GM21526 (cell line): ENCODE measurements around the gene ZNF71.
"Not testable (repeated sequence)": the region's sequence is repeated elsewhere in the genome, so short reads cannot be mapped to it uniquely, and the experiment has no call there.

ENCODE experiments used
- ATAC-seq: cut with Tn5 transposase; IDR thresholded peaks from one replicate; pipeline ENCODE4 v1.9.1; 2021; ENCODE audit warnings: moderate library complexity; ENCODE audit not compliant: unreplicated experiment, low FRiP score

ZNF71 gene

DNA sequence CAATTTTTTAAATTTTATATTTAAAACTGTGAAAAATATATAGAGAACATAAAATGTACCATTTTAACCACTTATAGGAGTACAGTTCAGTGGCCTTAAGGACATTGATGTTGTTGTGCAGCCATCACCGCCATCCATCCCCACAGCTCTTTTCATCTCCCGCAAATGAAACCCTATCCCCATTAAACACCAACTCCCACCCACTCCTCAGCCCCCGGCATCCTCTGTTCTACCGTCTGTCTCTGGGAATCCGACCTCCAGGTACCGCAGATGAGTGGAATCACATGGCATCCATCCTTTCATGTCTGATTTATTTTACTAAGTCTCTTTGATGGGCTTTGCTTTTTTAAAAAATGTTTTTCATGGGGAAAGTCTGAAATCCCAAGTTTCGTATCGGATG lies 24.0 kb downstream of the ZNF71 start:
- no peak for ATAC-seq

DNA sequence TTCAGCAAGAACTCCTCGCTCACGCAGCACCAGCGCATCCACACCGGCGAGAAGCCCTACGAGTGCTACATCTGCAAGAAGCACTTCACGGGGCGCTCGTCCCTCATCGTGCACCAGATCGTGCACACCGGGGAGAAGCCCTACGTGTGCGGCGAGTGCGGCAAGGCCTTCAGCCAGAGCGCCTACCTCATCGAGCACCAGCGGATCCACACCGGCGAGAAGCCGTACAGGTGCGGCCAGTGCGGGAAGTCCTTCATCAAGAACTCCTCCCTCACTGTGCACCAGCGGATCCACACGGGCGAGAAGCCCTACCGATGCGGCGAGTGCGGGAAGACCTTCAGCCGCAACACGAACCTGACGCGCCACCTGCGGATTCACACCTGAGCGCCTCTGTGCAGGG lies 27.3 kb downstream of the ZNF71 start:
- ATAC-seq: no peak

DNA sequence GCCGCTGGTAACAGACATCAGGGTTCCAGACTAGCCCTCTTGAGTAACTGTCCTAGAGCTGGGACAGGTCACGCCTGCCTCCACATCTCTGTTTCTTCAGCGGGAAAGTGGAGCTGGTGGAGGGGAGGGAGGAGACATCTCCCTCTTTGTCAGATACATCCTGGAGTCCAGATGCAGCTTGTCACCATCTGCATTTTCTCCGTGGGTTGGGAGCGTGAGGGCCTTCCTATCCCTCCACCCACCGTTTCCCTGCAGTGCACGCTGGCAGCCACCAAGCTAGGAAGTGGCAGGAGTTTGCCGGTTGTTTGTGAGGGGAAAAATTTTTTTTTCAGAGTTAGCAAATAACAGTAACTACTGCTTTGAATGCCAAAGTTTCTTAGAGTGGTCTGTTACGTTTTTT lies 27.9 kb downstream of the ZNF71 start:
- ATAC-seq: no peak

DNA sequence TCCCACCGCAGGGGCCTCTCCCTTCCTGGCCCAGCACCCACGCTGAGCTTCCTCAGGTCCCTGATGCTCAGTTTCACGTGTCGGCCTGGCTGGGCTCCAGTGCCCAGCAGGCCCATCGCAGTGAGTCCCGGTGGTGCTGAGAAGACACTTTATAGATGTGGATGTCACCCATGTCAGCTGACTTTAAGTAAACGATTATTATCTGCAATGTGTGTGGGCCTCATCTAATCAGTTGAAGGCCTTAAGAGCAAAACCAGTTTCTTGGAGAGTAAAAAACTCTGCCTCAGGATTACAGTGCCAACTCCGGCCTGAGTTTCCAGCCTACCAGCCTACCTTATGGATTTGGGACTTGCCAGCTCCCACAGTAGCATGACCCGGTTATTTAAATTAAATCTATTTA lies 30.6 kb downstream of the ZNF71 start:
- ATAC-seq: no peak

DNA sequence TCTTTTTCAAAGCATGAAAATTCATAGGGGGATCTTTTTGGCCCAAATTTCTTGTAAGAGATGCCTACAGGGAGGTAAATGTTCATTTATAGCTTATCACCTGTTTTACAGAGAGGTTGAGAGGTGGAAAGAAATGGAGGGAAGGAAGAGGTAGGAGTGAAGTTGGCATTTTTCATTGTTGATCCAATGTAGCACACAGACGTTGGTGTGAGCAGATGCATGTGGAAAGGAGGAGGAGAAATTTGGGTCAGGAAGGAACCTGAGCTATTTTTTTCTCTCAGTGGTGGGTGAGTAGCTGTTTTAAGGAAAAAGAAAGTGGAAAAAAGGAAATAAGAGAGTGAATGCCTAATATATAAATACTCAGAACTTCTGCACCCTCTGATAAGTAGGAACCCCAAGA lies 37.9 kb downstream of the ZNF71 start:
- no peak for ATAC-seq

DNA sequence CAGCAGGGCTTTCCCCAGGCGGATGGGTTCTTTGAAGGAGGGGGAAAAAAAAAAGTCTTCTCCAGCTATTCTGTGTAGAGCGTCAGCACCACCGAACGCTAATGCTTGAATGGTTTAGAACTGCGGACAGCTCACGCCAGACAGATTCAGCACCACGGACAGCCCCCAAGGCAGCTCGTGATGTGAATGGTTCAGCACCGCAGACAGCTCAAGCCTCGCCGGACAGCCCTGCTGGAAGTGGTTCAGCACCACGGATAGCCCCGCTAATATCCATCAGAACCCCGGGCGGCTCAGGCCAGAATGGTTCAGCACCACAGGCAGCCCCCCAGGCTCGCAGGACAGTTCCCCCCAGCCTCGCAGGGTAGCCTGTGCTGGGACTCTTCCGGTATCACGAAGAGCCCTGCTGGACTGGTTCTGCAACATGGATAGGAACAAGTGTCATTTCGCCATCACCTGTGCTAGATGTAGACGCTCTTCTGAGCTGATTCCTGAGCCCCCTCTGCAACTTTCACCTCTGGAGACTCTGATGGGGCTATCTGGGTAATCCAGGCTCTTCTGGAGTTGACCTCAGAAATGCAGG lies 43.0 kb downstream of the ZNF71 start:
- ATAC-seq: no peak

DNA sequence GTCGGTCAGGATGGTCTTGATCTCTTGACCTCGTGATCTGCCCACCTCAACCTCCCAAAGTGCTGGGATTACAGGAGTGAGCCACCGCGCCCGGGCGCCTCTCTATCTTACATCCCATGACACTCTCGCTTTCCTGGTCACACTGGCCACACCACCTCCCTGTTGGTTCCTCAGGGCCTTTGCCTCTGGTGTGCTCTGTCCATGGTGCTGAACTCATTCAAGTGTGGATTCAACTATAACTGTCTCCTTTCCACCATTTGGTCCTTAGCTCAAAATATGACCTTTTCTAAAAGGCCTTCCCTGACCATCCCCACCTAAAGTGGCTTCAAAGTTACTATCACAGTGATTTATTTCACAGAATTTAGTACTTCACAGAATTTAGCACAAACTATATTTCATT lies 44.1 kb downstream of the ZNF71 start:
- no peak for ATAC-seq

DNA sequence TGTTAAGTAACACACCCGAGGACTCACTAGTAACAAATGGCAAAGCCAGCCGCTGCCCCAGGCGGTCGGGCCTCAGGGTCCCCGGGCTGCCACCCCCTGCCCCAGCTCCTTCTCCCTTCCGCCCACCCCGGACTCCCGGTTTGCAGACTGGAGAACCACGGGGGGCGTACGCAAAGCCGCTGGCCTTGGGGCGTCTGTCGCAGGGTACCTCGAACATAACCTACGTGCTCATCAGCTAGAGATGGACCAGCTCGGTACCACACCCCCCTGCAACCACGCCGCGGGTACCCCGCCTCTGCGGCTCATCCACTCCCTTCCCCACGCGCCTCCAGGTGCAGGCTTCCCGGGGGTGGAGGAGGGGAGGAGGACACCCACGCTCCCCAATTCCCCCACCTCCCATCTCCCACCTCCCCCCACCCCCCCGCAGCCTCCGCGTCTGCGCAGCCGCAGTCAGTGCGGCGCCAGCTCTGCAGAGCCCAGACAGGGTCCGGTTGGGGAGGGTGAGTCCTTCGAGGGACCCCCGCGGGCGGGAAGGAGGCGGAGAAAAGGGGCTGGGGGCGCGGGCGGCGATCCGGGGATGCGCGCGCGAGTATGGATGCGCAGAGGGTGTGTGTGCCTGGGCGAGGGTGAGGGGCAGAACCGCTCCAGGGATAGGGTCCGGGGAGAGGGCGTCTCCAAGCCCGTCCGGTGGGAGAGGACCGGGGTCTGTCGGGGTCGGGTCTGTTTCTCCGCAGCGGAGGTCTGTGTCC lies 47.8 kb downstream of the ZNF71 start, which contains the start of gene SMIM17:
TSS of gene SMIM17 (plus strand) at position 449 of the 749 bp plus-strand sequence. CDS start 2,509 bp downstream, outside the sequence.
- ATAC-seq: no peak

DNA sequence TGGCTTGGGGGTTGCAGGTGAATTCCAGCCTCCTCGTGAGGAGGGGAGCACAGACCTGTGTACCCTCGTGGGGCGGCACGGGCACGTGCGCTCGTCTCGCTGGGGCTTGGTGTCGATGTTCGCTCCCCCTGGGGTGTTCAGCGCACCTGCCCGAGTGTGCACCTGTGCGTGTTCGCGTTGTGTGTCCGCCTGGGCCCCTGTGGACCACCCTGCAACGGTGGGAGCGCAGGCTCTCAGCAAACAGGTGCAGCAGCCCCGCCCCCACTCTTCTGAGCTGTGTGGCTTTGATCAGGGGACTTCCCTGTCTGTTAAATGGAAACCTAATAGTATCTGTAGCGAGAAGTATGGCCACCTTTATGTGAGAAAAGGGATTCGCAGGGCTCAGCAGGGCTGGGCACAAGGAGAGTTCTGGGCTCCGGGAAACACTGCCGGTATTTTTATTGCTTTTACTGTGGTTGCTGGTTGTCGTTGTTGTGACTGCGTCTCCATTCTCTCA lies 48.4 kb downstream of the ZNF71 start:
- no peak for ATAC-seq

DNA sequence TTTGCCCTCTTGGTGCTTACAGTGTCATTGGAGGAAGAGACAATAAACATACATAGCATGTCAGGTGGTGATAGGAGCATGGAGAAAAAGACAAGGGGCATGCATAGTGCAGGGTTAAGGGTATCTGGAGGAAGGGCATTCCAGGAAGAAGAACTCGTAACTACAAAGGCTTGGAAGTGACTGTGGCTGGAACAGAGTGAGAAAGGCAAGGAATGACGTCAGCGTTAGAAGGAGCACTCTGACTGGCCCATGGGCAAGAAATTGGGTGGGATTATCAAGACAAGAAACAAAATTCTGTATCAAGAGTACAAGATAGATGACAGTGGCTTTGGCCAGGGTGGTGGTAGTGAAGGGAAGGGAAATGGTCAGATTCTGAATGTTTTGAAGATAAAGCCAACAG lies 59.0 kb downstream of the ZNF71 start:
- ATAC-seq: no peak

DNA sequence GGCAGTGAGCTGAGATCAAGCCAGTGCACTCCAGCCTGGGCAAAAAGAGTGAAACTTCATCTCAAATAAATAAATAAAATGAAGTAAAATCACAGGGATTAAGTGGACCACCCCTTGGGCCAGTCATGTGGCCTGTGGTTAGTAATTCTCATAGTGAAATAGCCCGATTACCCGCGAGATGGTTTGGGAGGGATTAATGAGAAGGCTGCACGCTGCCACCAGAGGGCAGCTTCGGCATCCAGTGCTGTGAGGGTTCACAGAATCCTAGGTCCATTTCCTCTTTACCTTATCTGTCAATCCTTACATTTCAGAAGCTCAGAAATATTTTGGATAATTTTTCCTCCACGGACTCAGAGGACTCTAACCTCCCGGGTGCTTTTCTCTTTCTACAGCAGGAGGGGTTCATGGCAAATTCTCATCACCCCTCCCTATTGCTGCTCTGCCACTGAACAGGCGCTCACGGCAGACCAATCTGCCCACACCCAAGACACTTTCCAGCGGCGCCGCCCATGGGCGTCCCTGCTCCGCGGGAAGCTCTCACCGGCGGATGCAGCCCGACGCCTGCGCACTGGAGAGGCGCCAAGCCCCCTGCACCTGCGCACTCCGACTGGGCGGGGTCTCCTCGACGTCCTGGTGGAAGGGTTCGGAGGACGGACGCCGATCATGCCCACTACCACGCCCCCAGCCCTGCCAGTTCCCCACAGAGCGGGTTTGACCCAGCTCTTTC lies 65.4 kb downstream of the ZNF71 start:
- ATAC-seq: no peak

DNA sequence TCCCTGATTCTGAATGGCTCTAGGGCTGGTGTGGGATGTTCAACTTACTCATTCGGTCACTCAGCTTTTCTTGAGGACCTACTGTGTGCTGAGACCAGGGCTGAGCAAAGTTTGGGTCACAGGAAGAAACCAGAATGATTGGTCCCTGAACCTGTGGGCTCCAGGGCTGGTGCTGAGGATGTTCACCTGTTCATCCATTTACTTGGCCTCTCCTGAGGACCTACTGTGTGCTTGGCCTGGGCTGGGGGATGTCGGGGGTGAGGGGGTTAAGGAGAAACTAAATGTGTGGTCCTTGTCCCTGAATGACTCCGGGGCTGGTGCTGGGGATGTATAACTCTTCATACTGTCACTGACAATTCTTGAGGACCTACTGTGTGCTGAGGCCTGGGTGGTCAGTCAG lies 66.1 kb downstream of the ZNF71 start:
- ATAC-seq: no peak

DNA sequence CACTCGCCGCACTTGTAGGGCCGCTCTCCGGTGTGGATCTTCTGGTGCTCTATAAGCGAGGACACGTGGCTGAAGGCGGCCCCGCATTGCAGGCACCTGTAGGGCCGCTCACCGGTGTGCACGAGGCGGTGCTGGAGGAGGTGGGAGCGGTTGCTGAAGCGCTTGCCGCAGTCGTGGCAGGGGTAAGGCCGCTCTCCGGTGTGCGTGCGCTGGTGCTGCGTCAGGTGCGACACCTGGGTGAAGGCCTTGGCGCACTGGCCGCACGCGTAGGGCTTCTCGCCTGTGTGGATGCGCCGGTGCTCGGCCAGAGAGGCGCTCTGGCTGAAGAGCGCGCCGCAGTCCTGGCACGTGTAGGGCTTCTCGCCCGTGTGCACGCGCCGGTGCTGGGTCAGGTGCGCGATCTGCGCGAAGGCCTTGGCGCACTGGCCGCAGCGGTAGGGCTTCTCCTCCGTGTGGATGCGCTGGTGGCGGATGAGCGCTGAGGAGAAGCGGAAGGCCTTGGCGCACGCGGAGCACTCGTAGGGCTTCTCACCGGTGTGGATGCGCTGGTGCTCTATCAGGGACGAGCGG lies 68.9 kb downstream of the ZNF71 start:
- ATAC-seq: no peak

DNA sequence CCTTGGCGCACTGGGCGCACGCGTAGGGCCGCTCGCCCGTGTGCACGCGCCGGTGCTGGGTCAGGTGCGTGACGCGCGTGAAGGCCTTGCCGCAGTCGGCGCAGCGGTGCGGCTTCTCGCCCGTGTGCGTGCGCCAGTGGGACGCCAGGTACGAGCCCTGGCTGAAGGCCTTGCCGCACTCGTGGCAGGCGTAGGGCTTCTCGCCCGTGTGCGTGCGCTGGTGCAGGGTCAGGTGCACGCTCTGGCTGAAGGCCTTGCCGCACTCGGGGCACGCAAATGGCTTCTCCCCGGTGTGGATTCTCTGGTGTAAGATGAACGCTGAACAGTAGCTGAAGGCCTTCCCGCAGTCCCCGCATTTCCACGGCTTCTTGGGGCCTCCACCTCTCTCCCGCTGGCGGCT lies 69.4 kb downstream of the ZNF71 start:
- ATAC-seq: no peak

DNA sequence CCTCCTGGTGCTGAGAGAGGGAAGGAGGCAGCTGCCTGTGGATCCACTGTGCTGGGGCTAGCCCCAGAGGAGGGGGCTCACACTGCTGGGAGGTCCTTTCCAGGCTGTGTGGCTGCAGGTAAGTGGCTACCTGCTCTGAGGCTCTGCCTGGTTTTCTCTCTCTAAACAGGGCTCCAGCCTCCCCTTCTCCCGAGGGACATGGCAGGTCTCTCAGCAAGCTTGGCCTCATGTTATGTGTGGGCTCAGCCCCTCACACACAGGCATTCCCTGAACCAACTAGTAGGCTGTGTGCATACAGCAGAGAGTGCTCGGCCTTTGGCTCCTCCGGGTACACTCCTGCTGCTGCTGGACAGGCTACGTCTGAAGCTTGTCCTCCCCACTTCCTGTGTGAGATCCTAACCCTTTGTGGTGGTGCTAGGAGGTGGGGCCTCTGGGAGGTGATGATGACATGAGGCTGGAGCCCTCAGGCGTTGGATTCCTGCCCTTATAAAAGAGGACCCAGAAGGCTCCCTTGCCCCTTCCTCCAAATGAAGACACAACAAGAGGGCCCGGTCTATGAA lies 72.3 kb downstream of the ZNF71 start:
- ATAC-seq: no peak

DNA sequence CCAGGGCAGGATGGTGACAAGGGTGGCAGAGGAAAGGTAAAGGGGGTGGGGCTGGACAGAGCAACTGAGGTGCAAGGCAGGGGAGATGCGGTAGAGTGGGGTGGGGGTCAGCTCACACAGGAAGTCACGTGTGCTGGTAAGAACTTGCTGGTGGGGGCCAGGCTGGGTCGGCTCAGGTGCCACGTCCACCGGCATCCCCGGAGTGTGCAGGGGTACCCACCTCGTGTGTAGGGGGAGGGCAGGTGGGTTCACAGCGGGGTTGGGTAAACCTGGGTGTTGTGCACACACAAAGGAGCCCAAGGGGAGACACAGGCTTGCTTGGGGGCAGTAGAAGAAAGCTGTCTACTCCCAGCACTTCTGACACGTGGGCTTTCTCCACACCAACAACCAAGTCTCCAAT lies 73.6 kb downstream of the ZNF71 start:
- no peak for ATAC-seq

DNA sequence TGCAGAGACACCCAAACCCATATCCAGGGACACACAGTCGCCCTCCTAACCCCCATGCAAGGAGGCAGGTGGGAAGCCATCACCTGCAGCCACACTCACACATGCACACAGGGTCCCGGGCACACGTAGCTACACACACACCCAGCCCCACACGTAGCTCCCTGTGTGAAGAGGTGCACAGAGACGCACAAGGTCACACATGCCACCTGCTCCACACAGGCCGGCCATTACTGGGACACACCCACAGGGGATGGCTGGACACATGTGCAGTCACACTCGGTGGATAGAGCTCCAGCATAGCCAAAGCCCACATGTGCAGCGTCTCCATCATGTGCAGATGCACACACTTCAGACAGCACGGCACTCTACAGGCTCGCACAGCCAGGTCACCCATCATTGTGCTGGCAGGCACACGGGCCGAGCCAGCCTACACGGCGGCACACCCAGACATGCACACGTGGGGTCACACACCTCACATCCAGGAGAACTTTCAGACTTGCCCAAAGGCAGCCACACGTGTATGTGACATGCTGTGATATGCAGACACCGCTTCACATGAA lies 75.4 kb downstream of the ZNF71 start:
- ATAC-seq: no peak

DNA sequence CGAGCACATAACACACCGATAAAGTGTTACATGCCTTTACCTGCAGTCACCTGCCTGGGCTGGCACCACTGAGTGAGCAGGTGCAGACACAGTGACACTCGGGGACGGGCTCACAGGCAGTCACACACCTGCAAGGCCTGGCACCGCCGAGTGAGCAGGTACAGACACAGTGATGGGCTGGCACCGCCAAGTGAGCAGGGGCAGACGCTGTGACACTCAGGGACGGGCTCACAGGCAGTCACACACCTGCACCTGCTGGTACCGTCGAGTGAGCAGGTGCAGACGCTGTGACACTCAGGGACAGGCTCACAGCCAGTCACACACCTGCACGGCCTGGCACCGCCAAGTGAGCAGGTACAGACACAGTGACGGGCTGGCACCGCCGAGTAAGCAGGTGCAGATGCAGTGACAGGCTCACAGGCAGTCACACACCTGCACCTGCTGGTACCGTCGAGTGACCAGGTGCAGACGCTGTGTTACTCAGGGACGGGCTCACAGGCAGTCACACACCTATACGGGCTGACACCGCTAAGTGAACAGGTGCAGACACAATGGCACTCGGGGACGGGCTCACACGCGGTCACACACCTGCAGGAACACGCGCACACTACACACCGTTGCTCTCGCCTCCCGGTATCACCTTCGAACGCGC lies 76.0 kb downstream of the ZNF71 start:
- no peak for ATAC-seq

DNA sequence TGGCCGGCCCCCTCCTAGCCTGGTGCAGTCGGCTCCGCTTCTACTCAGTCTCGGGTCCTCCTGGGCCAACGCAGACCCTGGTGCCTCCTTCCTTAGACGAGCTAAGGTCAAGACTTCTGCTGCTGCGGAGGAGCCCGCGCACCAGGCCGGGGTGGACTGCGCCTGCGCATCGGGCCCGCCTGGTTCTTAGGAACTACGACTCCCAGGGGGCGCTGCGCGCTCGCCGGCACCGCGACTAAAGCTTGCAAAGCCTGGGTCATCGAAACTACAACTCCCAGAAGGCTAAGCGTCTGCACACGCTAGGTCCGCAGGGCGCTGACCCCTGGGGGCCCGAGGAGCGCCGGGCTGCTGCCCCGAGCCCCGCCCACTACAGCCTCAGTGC lies 76.5 kb downstream of the ZNF71 start, which contains the start of gene ZNF835:
TSS of gene ZNF835 (minus strand) at position 145 of the 382 bp plus-strand sequence. CDS start 6,559 bp downstream, outside the sequence.
- no peak for ATAC-seq

DNA sequence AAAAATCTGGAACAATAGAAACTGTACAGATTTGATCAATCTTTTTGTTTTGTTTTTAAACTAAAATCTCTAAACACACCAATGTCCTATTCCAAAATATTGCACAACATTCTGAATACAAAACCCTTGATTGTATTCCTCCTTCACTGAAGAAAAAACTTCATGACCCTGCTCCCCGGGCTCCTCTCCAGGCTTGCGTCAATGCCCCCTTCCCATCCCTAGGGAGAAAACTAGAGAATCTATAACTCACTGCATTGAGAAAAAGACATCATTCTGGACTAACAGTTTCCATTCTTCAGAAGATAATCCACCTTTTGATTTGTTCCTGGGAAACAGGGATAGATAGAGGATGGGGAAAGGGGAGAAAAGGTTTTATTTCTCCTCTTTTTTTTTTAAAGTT lies 77.5 kb downstream of the ZNF71 start:
- ATAC-seq: not testable (repeated sequence)
